Thyroid gland (tissue), 4 donors: ENCODE results near the gene ENTPD7. TPM values are rescaled to one million over a fixed set of nuclear protein-coding genes. Genes with fewer than 3 reads are reported as not detected.
"Not testable (repeated sequence)": the region's sequence is repeated elsewhere in the genome, so short reads cannot be mapped to it uniquely, and the experiment has no call there.

Experiments used
- DNase-seq, 2 donors: peaks; one replicate each; pipeline ENCODE4 v3.0.0-alpha.2; 2019
- H3K27ac ChIP-seq, 3 donors: fragments of 200-600 bp; sonication (generic); 1 replicate in 2 of 3; 2 replicates in 1 of 3; pipeline ENCODE4 v1.5.1; 2016 to 2019; ENCODE audit warnings: mild to moderate bottlenecking in 1 of 3, moderate library complexity in 1 of 3
- H3K27me3 ChIP-seq: fragments of 200-600 bp; sonication (generic); one replicate; pipeline ENCODE4 v1.5.1; 2019
- H3K36me3 ChIP-seq, 2 donors: fragments of 200-600 bp; sonication (generic); one replicate each; pipeline ENCODE4 v1.5.1; 2016 to 2019
- H3K4me1 ChIP-seq, 2 donors: fragments of 200-600 bp; sonication (generic); one replicate each; pipeline ENCODE4 v1.5.1; 2017 to 2019
- H3K4me3 ChIP-seq, 3 donors: fragments of 200-600 bp; sonication (generic); replicated peaks in 1 of 3; 1 replicate in 2 of 3; 2 replicates in 1 of 3; pipeline ENCODE4 v1.5.1; 2016; ENCODE audit warnings: mild to moderate bottlenecking in 1 of 3
- H3K9me3 ChIP-seq: fragments of 200-600 bp; sonication (generic); one replicate; pipeline ENCODE4 v1.5.1; 2017
- CTCF ChIP-seq, 6 experiments: fragments of 200-600 bp in 3 of 6; fragments of 450-650 bp in 3 of 6; sonication (generic) in 3 of 6; IDR thresholded peaks; one replicate each; pipeline ENCODE4 v1.5.1; 2016 to 2019; ENCODE audit warnings: antibody characterized with exemption in 6 of 6, mild to moderate bottlenecking in 2 of 6, inconsistent platforms in 1 of 6, moderate library complexity in 1 of 6
- POLR2A ChIP-seq, 2 donors: fragments of 450-650 bp; IDR thresholded peaks; one replicate each; pipeline ENCODE4 v1.6.1; 2017; ENCODE audit warnings: antibody characterized with exemption in 2 of 2, mild to moderate bottlenecking in 2 of 2, moderate library complexity in 1 of 2
- WGBS, 2 donors: methylation state at CpG; one replicate each; pipeline ENCODE4 v1.1.5; 2017; 5-methylcytosine and 5-hydroxymethylcytosine counted together
- intact Hi-C: fragments of 100-400 bp; cut with DNase I; formaldehyde crosslinking; loops from one replicate; pipeline ENCODE4 v1.15.1; 2023
- total RNA-seq, 4 donors: library from RNA; depleted of rRNA; stranded (reverse); fragments of >200 nt; gene quantifications; one replicate each; pipeline ENCODE4 v1.2.3, GENCODE V29; 2016

The ENTPD7 gene
- total RNA-seq, 4 donors from 2014 or later: 7.8 to 13.7 (median 10.2) TPM

GRCh38 chr10:99740933-99741559 lies 81.7 kb downstream of the ENTPD7 start:
- H3K27ac ChIP-seq: no peak overlapping the region
- no peak overlapping the region for H3K4me3 ChIP-seq
- peaks cover 5 to 15% of the 10 kb centered on the region in 2 donors for H3K4me1 ChIP-seq
- H3K27me3 ChIP-seq: no peaks in the 10 kb centered on the region
- intact Hi-C loops: no loop called here
- no peaks in the 10 kb centered on the region for H3K9me3 ChIP-seq
- peaks cover 52 to 61% of the 10 kb centered on the region in 2 donors for H3K36me3 ChIP-seq
- no peak for DNase-seq
- 98 to 99% methylated on average over 3 of the region's 3 CpGs for WGBS, 2 donors
- TF ChIP-seq CTCF (IDR thresholded peaks at IDR 0.05) (no peak), POLR2A (IDR thresholded peaks at IDR 0.05) (no peak)

- intact Hi-C loops: no loop called here
- no peaks in the 10 kb centered on the region for H3K27me3 ChIP-seq
- no peaks in the 10 kb centered on the region for H3K9me3 ChIP-seq
- TF ChIP-seq POLR2A (IDR thresholded peaks at IDR 0.05) (no peak), CTCF (IDR thresholded peaks at IDR 0.05) (no peak)
- H3K27ac ChIP-seq: no peak overlapping the region
- H3K4me3 ChIP-seq: no peak overlapping the region
- H3K4me1 ChIP-seq: peaks cover 5 to 15% of the 10 kb centered on the region in 2 donors
- peaks cover 55 to 56% of the 10 kb centered on the region in 2 donors for H3K36me3 ChIP-seq
- DNase-seq: no peak
Observed at GRCh38 chr10:99742254-99742653, 82.9 kb downstream of the ENTPD7 start.

- H3K4me3 ChIP-seq: no peak overlapping the region
- 82 to 93% methylated on average over 2 of the region's 2 CpGs for WGBS, 2 donors
Observed at GRCh38 chr10:99742701-99743100, 83.4 kb downstream of the ENTPD7 start.

GRCh38 chr10:99743841-99744240 lies 84.5 kb downstream of the ENTPD7 start:
- WGBS, 2 donors: 90 to 91% methylated on average over 3 of the region's 3 CpGs
- H3K27ac ChIP-seq: no peak overlapping the region
- H3K4me1 ChIP-seq: peaks cover 5 to 15% of the 10 kb centered on the region in 2 donors
- no peak for DNase-seq
- no peaks in the 10 kb centered on the region for H3K27me3 ChIP-seq
- H3K9me3 ChIP-seq: no peaks in the 10 kb centered on the region
- peaks cover 57 to 69% of the 10 kb centered on the region in 2 donors for H3K36me3 ChIP-seq
- no peak overlapping the region for H3K4me3 ChIP-seq
- TF ChIP-seq CTCF (IDR thresholded peaks at IDR 0.05): no peak
- no peak for TF ChIP-seq POLR2A (IDR thresholded peaks at IDR 0.05)
- intact Hi-C loops: no loop called here

More at GRCh38 chr10:99742701-99743100, 83.4 kb downstream of the ENTPD7 start:
- Histone ChIP-seq H3K27ac (no peak overlapping the region), H3K9me3 (no peaks in the 10 kb centered on the region), H3K27me3 (no peaks in the 10 kb centered on the region), H3K4me1 (peaks cover 5 to 15% of the 10 kb centered on the region in 2 donors), H3K36me3 (peaks cover 56 to 58% of the 10 kb centered on the region in 2 donors)
- TF ChIP-seq CTCF (IDR thresholded peaks at IDR 0.05) (no peak), POLR2A (IDR thresholded peaks at IDR 0.05) (no peak)
- intact Hi-C loops: no loop called here
- no peak for DNase-seq

- H3K27me3 ChIP-seq, DNase-seq, H3K4me3 ChIP-seq, intact Hi-C loops, H3K27ac ChIP-seq, H3K9me3 ChIP-seq: not testable (repeated sequence)
- peaks cover 41 to 59% of the 10 kb centered on the region in 2 donors for H3K36me3 ChIP-seq
- WGBS, 2 donors: 95 to 96% methylated on average over 2 of the region's 2 CpGs
- H3K4me1 ChIP-seq: peaks cover 5 to 14% of the 10 kb centered on the region in 2 donors
Observed at GRCh38 chr10:99746166-99746565, 86.9 kb downstream of the ENTPD7 start.
